Upper lobe of left lung (tissue), 6 donors: Measurements from ENCODE around the gene NDFIP2. TPM values are rescaled to one million over a fixed set of nuclear protein-coding genes. Genes with fewer than 3 reads are reported as not detected.

Experiments used
- ATAC-seq, 2 donors: fragments of 200-7000 bp; cut with Tn5 transposase; one replicate each; pipeline ENCODE4 v1.9.1; 2022; ENCODE audit warnings: mild to moderate bottlenecking in 2 of 2, moderate library complexity in 2 of 2; ENCODE audit not compliant: low FRiP score in 2 of 2
- DNase-seq, 2 donors: peaks; one replicate each; pipeline ENCODE4 v3.0.0-alpha.2; 2019 to 2020
- H3K27ac ChIP-seq, 4 donors: fragments of 200-600 bp; sonication (generic); one replicate each; pipeline ENCODE4 v1.5.1; 2016 to 2019
- H3K27me3 ChIP-seq, 4 donors: fragments of 200-600 bp; sonication (generic); one replicate each; pipeline ENCODE4 v1.5.1; 2017 to 2019
- H3K36me3 ChIP-seq, 4 donors: fragments of 200-600 bp; sonication (generic); one replicate each; pipeline ENCODE4 v1.5.1; 2016 to 2019
- H3K4me1 ChIP-seq, 4 donors: fragments of 200-600 bp; sonication (generic); one replicate each; pipeline ENCODE4 v1.5.1; 2018 to 2019
- H3K4me3 ChIP-seq, 4 donors: fragments of 200-600 bp; sonication (generic); one replicate each; pipeline ENCODE4 v1.5.1; 2017 to 2019; ENCODE audit warnings: mild to moderate bottlenecking in 2 of 4, moderate library complexity in 1 of 4
- H3K9me3 ChIP-seq, 4 donors: fragments of 200-600 bp; sonication (generic); one replicate each; pipeline ENCODE4 v1.5.1; 2018 to 2019
- CTCF ChIP-seq, 6 experiments: fragments of 450-650 bp in 4 of 6; fragments of 200-600 bp in 2 of 6; sonication (generic) in 2 of 6; IDR thresholded peaks; one replicate each; pipeline ENCODE4 v1.5.1; 2016 to 2019; ENCODE audit warnings: antibody characterized with exemption in 6 of 6
- EP300 ChIP-seq, 4 donors: sonication (generic); formaldehyde crosslinking; IDR thresholded peaks; one replicate each; pipeline ENCODE4 v1.5.1; 2017; ENCODE audit warnings: antibody characterized with exemption in 4 of 4, control low read depth in 2 of 4
- POLR2A ChIP-seq, 4 donors: fragments of 450-650 bp; IDR thresholded peaks; one replicate each; pipeline ENCODE4 v1.5.1; 2016 to 2017; ENCODE audit warnings: antibody characterized with exemption in 4 of 4, mild to moderate bottlenecking in 2 of 4
- POLR2AphosphoS5 ChIP-seq, 2 donors: sonication (generic); formaldehyde crosslinking; IDR thresholded peaks; one replicate each; pipeline ENCODE4 v1.5.1; 2017; ENCODE audit warnings: antibody characterized with exemption in 2 of 2
- whole genome bisulfite sequencing, 2 donors: methylation state at CpG; one replicate each; pipeline ENCODE4 v1.1.5; 2017 to 2018; 5-methylcytosine and 5-hydroxymethylcytosine counted together
- total RNA-seq, 6 donors: library from RNA; depleted of rRNA in 4 of 6; stranded (reverse); fragments of >200 nt in 4 of 6; gene quantifications; one replicate each; pipeline versions ENCODE4 v1.1.0 to v1.2.1, GENCODE V29; 2016 to 2021
- donor health status: DM: no; HTN: no; CAD: no; lungs with moderate emphysema.
- donor health status: DM: no; HTN: yes; CAD: no; lungs with severe emphysema.

The NDFIP2 gene
- total RNA-seq, 6 donors from 2014 or later, result 8.4 to 37.2 (median 26.2) TPM

DNA sequence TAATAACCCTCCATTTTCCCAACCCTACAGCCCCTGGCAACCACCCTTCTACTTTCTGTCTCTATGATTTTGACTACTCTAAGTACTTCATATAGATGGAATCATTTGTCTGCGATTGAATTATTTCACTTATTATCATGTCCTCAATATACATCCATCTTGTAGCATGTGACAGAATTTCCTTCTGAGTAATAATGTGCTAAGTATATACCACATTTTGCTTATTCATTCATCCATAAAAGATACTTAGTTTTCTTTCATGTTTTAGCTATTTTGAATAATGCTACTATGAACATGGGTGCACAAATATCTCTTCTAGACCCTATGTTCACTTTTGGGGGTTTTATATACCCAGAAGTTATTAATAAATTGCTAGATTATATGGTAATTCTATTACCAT, 17.4 kb upstream of the NDFIP2 start:
- H3K4me1 ChIP-seq, result no peaks in the 10 kb centered on the region
- H3K9me3 ChIP-seq, result no peaks in the 10 kb centered on the region
- no peaks in the 10 kb centered on the region for H3K36me3 ChIP-seq
- no peak overlapping the region for H3K27ac ChIP-seq
- TF ChIP-seq EP300 (IDR thresholded peaks at IDR 0.05) (no peak), POLR2AphosphoS5 (IDR thresholded peaks at IDR 0.05) (no peak), CTCF (IDR thresholded peaks at IDR 0.05) (no peak), POLR2A (IDR thresholded peaks at IDR 0.05) (no peak)
- H3K4me3 ChIP-seq, result no peak overlapping the region
- no peak for DNase-seq
- ATAC-seq, result no peak
- 92 to 100% methylated on average over 1 of the region's 1 CpG for WGBS, 2 donors
- no peaks in the 10 kb centered on the region for H3K27me3 ChIP-seq

DNA sequence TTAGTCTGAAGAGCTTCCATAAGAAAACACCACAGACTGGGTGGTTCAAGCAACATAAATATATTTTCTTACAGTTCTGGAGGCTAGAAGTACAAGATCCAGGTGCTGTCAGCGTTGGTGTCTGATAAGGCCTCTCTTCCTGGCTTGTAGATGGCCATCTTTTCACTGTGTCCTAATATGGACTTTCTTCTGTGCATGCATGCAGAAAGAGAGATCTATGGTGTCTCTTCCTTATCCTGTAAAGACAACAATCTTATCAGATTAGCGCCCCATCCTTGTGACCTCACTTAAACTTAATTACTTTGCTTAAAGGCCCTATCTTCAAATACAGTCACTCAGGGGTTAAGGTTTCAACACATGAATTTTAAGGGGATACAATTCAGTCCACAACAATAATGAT, 14.1 kb upstream of the NDFIP2 start:
- TF ChIP-seq CTCF (IDR thresholded peaks at IDR 0.05) (no peak), EP300 (IDR thresholded peaks at IDR 0.05) (no peak), POLR2A (IDR thresholded peaks at IDR 0.05) (no peak), POLR2AphosphoS5 (IDR thresholded peaks at IDR 0.05) (no peak)
- H3K4me3 ChIP-seq, result no peak overlapping the region
- DNase-seq (no peak), ATAC-seq (no peak)
- H3K27ac ChIP-seq, result no peak overlapping the region
- no peaks in the 10 kb centered on the region for H3K27me3 ChIP-seq
- no peaks in the 10 kb centered on the region for H3K4me1 ChIP-seq
- H3K36me3 ChIP-seq, result no peaks in the 10 kb centered on the region
- H3K9me3 ChIP-seq, result no peaks in the 10 kb centered on the region
- 67 to 82% methylated on average over 2 of the region's 2 CpGs for WGBS, 2 donors

DNA sequence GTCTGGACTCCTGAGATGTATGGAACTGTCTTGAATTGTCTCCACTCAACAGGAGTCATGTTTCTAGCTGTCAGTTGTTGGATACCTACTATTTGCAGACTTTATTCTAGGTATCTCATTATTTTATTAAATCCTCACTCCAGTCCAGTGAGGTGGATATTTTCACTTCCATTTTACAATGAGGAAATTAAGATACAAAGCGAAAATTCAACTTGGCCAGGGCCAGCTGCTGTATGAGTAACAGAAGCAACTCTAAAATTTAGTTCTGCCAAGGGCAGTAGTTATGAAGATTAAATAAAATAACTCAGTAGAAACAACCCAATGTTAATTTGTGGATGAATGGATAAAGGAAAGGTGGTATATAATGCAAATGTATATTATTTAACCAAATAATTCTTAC, 12.6 kb upstream of the NDFIP2 start:
- ATAC-seq (no peak), DNase-seq (no peak)
- no peaks in the 10 kb centered on the region for H3K9me3 ChIP-seq
- H3K4me1 ChIP-seq, result no peaks in the 10 kb centered on the region
- whole genome bisulfite sequencing, 2 donors, result 69 to 91% methylated on average over 1 of the region's 1 CpG
- H3K4me3 ChIP-seq, result no peak overlapping the region
- no peak for TF ChIP-seq EP300 (IDR thresholded peaks at IDR 0.05)
- no peak for TF ChIP-seq POLR2A (IDR thresholded peaks at IDR 0.05)
- no peak for TF ChIP-seq POLR2AphosphoS5 (IDR thresholded peaks at IDR 0.05)
- TF ChIP-seq CTCF (IDR thresholded peaks at IDR 0.05), result no peak
- no peaks in the 10 kb centered on the region for H3K27me3 ChIP-seq
- H3K27ac ChIP-seq, result no peak overlapping the region
- no peaks in the 10 kb centered on the region for H3K36me3 ChIP-seq

DNA sequence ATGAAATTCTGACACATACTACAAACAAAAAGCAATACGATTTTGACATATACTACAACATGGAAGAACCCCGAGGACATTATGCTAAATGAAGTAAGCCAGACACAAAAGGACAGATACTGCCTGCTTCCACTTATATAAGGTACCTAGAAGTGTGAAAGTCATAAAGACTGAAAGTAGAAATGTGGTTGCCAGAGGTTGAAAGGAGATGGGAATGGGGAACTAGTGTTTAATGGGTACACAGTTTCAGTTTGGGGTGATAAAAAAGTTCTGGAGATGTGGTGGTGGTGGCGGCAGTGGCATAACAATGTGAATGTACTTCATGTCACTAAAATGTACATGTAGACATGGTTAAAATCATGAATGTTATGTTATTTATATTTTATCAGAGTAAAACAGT, 12.1 kb upstream of the NDFIP2 start:
- no peak overlapping the region for H3K27ac ChIP-seq
- no peaks in the 10 kb centered on the region for H3K9me3 ChIP-seq
- no peak for ATAC-seq
- TF ChIP-seq POLR2AphosphoS5 (IDR thresholded peaks at IDR 0.05) (no peak), POLR2A (IDR thresholded peaks at IDR 0.05) (no peak), EP300 (IDR thresholded peaks at IDR 0.05) (no peak), CTCF (IDR thresholded peaks at IDR 0.05) (no peak)
- H3K27me3 ChIP-seq, result no peaks in the 10 kb centered on the region
- no peaks in the 10 kb centered on the region for H3K36me3 ChIP-seq
- H3K4me1 ChIP-seq, result no peaks in the 10 kb centered on the region
- DNase-seq, result no peak
- 85 to 91% methylated on average over 3 of the region's 3 CpGs for WGBS, 2 donors
- H3K4me3 ChIP-seq, result no peak overlapping the region

GRCh38 chr13:79469608-79470007, 11.3 kb upstream of the NDFIP2 start:
- ATAC-seq (no peak), DNase-seq (no peak)
- TF ChIP-seq POLR2A (IDR thresholded peaks at IDR 0.05) (no peak), POLR2AphosphoS5 (IDR thresholded peaks at IDR 0.05) (no peak), CTCF (IDR thresholded peaks at IDR 0.05) (no peak), EP300 (IDR thresholded peaks at IDR 0.05) (no peak)
- Histone ChIP-seq H3K4me3 (no peak overlapping the region), H3K27ac (no peak overlapping the region), H3K4me1 (no peaks in the 10 kb centered on the region), H3K9me3 (no peaks in the 10 kb centered on the region), H3K36me3 (no peaks in the 10 kb centered on the region), H3K27me3 (no peaks in the 10 kb centered on the region)
- WGBS, 2 donors, result 74 to 81% methylated on average over 3 of the region's 3 CpGs
